GM13976 (cell line): ENCODE results near the gene C8A.

Experiments
- DNase-seq: peaks from one replicate; pipeline ENCODE4 v3.0.0; 2012; ENCODE audit warnings: low spot score
- in situ Hi-C: fragments of 300-500 bp; cut with MboI; formaldehyde crosslinking; loops from one replicate; pipeline ENCODE4 v1.12.0; 2022; ENCODE audit warnings: low sequenced_read_pairs, mixed read lengths, inconsistent platforms; ENCODE audit not compliant: unreplicated experiment
- TF ChIP-seq, protein P1 (sequence below): IDR thresholded peaks from 2 replicates; pipeline ENCODE4 v1.5.1; 2012; ENCODE audit warnings: borderline replicate concordance, mild to moderate bottlenecking; ENCODE audit not compliant: insufficient read depth; ENCODE audit errors: extremely low read depth, missing control alignments, control extremely low read depth

Gene C8A

DNA sequence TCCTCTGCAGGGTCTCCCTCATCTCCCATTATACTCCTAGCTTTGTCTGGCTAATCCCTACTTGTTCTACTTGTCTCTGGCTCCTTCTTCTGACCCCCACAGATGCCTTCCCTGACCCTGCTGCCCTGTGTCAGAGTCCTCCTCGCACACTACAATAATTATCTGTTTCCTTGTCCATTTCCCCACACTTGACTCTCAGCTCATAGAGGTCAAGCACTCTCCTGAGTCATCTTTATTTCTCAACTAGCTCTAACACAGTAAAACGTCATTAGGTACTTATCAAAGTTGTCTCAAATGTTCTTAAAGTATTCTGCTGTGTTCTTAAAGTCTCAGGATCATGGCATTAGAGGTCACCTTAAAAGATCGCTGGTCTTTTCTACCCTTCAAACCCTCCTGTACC, 47.1 kb downstream of the C8A start:
- no peak for DNase-seq
- TF ChIP-seq, protein P1, sequence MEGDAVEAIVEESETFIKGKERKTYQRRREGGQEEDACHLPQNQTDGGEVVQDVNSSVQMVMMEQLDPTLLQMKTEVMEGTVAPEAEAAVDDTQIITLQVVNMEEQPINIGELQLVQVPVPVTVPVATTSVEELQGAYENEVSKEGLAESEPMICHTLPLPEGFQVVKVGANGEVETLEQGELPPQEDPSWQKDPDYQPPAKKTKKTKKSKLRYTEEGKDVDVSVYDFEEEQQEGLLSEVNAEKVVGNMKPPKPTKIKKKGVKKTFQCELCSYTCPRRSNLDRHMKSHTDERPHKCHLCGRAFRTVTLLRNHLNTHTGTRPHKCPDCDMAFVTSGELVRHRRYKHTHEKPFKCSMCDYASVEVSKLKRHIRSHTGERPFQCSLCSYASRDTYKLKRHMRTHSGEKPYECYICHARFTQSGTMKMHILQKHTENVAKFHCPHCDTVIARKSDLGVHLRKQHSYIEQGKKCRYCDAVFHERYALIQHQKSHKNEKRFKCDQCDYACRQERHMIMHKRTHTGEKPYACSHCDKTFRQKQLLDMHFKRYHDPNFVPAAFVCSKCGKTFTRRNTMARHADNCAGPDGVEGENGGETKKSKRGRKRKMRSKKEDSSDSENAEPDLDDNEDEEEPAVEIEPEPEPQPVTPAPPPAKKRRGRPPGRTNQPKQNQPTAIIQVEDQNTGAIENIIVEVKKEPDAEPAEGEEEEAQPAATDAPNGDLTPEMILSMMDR: no peak
- in situ Hi-C loops: no loop called here

DNA sequence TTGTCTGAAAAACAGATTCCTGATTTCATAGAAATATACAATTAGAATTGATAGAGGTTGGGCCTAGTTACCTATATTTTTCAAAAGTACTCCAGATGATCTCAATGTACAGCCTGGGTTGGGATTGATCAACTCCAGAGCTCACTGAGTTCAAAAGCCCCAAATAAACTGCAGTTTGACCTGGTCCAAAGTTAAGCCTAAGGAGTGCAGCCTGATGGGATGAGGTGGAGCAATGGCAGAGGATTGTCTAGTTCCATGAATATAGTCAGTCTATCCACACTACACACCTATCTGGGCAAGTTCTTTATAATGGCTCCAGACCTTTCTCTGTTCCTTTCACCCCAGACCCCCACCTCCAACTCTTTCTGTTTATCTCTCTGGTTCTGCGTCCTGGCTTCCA, 49.2 kb downstream of the C8A start:
- TF ChIP-seq, protein P1: no peak
- in situ Hi-C loops: no loop called here

DNA sequence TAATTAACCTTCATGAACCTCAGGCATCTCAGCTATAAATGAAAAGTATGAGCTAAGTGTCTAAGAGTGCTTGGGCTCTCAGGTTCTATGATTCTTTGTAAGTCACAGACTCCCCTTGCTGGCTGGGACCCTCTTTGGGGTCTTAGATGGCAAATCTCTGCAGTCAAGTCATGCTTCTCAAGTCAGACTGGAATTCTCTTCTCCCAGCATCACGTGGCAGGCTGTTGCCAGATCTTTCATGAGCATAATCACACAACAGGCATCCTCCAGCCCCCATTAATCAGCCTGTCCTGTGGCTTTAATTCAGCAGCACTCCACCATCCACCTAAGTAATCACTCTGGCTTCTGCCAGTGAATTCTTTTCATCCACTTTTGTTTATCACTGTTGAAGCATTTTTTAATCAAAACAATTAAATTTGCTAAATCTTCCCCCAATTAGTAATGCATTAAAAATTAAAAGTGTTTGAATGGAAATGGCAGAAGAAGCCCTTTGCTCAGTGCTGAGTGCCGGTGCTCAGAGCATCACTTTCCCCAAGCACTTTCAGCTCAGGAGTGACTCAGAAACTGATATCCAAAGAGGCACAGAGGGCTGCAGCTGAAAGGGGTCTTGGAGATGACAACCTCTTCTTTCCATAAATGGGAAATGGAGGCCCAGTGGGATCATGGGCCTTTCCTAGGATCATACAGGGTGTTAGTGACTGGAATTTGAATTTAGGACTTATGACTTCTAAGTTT, 50.2 kb downstream of the C8A start:
- DNase-seq: no peak
- TF ChIP-seq, protein P1: no peak
- in situ Hi-C loops: no loop called here

More for the DNA sequence above, 49.2 kb downstream of the C8A start:
- no peak for DNase-seq

DNA sequence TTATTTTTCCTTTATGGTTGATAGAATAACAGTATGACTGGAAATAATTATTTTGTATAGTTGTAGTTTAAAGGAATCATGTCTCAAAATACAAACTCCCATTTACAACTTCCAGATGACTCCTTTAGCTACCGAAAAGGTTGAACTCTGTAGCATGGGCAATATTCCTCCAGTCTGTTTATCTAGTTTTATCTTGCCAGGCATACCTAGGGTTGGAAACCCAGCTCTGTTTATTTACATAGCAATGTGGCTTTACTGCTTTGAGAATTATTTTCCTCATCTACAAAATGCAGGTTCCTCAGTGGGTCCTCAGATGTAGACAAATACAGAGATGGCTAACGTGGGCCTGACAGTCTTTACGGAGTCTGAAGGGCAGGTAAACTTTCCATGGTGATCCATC, 51.1 kb downstream of the C8A start:
- DNase-seq: no peak
- TF ChIP-seq, protein P1: no peak
- in situ Hi-C loops: no loop called here

DNA sequence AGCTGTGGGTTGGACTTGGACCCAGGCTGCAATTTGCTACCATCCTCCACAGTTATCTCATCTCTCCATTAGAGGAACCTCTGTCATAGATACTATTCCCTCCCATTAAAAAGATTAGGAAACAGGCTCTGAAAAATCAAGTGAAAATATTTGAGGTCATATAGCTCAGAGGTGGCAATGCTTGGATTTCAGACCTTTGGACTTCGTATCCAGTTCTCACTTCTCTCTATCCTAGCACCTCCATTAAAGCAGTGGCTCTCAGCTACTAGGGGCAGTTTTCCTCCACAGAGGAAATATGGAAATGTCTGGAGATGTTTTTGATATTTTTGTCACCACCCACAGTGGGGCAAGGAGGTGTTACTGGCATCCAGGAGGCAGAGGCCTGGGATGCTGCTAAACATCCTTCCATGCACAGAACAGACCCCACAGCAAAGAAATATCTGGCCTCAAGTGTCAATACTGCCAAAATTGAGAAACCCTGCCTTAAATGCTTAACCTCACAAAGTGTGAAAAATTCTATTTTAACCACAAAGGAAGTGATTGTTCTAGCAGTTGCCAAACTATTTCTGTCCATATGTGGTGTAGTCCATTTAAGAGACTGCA, 54.1 kb downstream of the C8A start:
- TF ChIP-seq, protein P1: no peak
- in situ Hi-C loops: no loop called here
- no peak for DNase-seq

DNA sequence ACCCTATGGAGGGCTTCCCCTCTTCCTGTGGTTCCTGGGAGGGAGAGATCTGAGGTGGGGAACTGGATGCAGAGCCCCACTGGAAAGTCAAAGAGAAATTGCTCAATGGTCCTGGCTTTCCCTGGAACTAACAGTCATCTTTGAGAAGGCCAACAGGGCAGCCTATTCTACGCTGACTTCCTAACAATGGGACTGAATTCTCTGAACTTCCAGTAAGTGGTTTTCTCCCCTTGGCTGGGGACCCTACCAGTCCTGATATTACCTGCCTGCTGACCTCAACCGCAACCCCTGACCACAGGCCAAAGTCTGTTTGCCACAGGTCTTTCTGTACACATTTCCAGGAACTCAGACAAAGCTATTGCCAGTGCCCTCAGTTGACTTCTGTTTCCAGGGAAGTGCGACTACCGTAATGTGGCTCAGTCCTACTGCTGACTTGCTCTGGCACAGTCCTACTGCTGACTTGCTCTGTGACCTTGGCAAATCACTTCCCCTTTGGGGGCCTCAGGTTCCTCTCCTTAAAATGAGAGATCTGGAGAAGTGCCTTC, 55.9 kb downstream of the C8A start:
- DNase-seq: no peak
- in situ Hi-C loops: no loop called here
- TF ChIP-seq, protein P1: no peak
